OCI-M1 (cell line): ENCODE data around the gene CPVL.

Experiments used
- DNase-seq: peaks from one replicate; lab custom pipeline; 2025; lab: John Stamatoyannopoulos, UW

Gene CPVL

DNA sequence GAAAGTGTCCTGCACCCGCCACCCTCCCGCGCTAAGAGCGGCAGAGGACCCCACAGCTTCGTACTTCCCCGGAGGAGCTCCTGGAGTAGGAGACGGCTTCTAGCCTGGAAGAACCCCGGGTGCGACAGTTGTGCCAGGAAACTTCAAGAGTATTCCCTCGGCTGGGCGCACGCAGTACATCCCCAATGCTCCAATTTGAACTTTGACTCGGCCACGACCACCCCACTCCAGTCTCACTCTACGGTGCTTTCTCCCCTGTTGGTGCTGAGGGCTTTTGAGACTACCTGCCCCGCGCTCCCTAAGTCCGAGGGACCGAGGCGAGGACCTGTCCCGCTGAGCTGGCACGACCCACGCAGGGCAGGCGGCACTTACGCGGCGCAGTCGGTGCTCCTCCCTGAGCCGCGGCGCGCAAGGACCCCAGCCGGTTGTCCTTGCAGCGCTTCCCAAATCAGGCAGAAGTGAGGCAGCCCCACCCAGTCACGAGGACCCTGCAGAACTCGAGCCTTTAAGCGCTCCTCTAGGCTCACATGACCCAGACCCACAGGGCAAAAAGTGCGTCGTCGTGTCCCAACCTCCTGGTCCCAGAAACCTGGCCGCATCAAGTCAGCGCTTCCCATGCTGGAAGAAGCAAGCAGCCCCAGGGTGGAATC lies at the start of gene CPVL:
Gene CPVL, minus strand, starts transcription at position 481 of the 650 bp plus-strand sequence. CDS start 25,476 bp downstream, outside the sequence.
- peak; percentile 87 for DNase-seq

DNA sequence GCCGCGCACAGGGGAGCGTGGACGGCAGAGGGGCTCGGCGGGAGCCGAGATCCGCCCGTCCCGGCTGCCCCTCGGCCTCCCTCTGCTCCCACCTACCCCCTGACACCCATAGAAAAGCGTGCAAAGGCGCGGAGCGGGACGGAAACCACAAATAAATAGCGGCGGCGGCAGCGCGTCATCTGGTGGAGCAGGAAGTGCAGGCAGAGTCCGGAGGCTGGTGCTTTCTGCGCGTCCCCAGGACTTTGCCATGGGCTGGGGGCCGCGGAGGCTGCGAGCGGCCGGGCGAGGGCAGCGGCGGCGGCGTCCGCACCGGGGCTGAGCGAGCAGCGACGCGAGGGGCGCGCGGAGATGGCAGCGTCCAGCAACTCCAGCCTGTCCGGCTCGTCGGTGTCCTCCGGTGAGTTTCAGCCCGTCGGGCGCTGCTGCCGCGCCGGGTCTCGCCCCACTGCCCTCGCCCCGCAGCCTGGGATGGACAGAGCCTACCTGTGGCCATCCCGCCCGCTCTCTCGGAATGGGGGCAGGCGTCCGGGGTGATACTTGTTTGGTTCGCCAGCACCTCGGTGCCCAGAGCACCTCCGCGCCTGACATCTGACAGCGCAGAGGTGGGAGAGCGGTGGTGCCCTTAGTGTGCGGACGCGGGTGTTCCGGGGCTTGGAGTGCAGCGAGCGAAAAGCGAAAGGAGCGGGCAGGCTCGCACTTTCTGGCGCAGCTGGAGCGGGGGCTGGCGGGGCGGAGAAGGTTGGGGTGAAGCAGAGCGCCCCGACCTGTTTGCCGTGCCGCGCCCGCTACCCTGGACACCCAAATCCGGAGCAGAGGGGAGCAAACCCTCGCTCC lies 48.5 kb upstream of the CPVL start, which contains the start of gene CHN2:
Gene CHN2, plus strand, starts transcription at position 182 of the 834 bp plus-strand sequence.
- DNase-seq = peak; percentile 47

GRCh38 chr7:29194206-29194593 lies 47.9 kb upstream of the CPVL start:
- DNase-seq = peak; percentile 41

- no peak for DNase-seq
Observed at GRCh38 chr7:29193316-29194205, 47.2 kb upstream of the CPVL start.

DNA sequence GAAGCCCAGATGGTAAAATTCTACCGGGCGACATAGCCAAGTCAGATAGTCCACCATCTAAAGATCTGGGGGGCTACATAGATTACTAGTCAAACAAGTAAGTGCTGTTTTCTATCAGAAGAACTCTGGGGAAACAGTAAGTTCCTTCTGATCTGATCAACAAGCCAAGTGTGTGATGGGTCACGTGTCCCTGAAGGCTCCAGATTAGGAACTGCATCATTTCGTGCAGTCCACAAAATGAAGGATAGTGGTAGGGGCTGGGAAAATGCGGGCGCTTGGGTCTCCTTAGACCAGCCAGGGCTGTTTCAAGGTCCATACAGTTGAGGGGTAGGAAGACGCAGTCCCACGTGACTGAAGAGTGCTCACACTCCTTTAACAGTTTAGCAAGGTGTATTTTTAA lies 46.5 kb upstream of the CPVL start:
- DNase-seq = no peak

DNA sequence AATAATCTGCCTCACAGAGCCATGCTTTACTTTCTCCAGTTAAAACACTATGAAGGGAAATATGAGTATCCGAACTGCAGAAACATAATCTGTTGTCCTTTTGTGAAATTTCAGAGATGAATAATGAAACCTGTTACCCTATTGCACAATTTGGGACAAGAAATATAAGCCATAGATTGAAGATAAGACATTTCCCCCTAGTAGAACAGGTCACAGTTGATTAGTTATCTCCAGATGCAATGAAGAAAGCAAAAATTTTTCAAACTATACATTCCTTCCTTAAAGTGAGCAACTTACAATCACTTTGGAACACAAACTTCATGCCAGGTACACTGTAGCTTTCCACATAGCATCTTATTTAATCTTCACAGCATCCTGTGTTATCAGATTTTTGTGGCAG lies 46.0 kb upstream of the CPVL start:
- DNase-seq = no peak

DNA sequence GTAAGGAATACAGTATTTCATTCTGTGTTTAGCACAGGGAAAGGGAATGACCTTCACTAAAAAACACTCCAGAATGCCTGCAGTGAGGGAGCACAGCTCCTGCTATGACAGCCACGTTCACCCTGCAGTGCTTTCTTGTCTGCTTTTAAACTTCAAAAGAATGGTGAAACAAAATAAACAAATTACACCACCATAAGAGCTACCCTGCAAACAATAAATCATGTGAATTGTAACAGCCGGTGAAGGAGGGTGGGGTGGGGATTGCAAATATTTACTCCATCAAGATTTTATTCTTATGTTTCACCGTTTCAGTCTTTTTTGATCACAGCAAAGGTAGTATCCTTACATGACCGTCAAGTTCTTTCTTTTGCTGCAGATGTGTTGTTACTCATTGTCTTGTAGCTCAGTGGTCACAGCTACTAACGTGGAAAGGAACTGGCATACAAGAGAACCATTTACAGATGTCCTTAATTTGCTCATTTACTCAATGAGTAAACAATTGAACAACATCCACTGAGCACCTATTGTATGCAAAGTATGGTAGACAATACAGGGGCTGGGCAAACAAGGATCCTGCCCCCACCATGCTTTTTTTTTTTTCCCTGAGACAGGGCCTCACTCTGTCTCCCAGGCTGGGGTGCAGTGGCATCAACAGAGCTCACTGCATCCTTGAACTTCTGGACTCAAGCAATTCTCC lies 44.2 kb upstream of the CPVL start:
- no peak for DNase-seq

GRCh38 chr7:29189743-29190201 lies 43.4 kb upstream of the CPVL start:
- peak; percentile 36 for DNase-seq

DNA sequence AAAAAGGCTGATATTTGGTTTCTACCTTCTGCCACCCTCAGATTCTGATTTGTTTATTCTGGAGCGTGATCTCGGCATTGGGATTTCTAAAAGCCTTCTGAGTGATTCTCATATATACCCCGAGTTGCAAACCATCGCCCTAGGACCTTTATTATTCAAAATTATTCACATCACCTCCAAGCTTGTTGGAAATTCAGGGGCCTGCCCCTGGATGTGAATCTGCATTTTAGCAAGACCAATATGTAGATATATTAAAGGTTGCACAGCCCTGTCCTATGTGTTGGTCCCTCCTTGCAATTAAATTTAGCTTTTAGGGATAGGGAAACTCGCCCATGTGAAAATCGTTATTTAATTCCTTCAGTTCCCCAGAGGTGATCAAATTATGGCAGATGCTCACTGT lies 39.3 kb upstream of the CPVL start:
- DNase-seq = no peak

DNA sequence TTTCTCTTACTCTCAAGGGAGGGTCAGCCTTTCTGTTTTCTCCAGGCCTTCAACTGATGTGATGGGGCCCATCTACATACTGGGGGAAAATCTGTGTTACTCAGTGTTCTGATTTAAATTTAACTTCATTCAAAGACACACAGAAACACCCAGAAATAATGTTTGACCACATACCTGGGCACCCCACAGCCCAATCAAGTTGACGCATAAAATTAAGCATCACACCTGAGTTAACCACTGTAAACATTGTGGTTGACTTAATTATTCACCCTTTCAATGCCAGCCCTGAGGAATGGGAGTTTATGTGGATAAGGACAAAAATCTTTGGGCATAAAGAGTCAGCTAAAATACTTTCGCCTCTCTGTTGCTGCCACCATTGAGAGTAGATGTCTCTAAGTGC lies 38.3 kb upstream of the CPVL start:
- DNase-seq = no peak

GRCh38 chr7:29179115-29179514 lies 32.8 kb upstream of the CPVL start:
- no peak for DNase-seq

GRCh38 chr7:29177963-29178600 lies 31.7 kb upstream of the CPVL start:
- no peak for DNase-seq

GRCh38 chr7:29173458-29173857 lies 27.1 kb upstream of the CPVL start:
- no peak for DNase-seq

DNA sequence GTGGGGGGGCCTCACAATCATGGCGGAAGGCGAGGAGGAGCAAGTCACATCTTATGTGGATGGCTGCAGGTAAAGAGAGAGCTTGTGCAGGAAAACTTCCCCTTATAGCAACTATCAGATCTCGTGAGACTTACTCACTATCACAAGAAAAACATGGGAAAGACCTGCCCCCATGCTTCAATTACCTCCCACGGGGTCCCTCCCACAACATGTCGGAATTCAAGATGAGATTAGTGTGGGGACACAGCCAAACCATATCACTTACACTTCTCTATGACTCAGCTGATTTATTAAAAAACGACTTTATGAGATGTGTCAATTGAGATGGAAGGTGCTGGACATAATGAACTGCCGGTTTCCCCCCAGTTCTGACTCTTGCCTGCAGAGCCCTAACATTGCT lies 24.4 kb upstream of the CPVL start:
- DNase-seq = peak; percentile 63

GRCh38 chr7:29167721-29168120 lies 21.4 kb upstream of the CPVL start:
- no peak for DNase-seq

DNA sequence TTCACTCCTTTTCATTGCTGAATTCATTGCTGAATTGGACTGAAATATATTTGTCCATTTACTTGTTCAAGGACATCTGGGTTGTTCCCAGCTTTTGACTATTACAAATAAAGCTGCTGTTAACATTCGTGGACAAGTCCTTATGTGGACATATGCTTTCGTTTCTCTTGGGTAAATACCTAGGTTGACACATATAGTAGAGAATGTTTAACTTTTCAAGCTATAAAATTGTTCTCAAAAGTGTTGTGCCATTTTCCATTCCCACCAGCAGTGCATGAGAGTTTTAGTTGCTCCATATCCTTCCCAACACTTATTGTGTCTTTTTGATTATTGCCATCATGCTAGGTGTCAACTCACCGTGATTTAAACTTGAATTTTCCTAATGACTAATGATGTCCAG lies 17.5 kb upstream of the CPVL start:
- DNase-seq = no peak

GRCh38 chr7:29162577-29162976 lies 16.2 kb upstream of the CPVL start:
- DNase-seq = no peak

- peak; percentile 52 for DNase-seq
Observed at GRCh38 chr7:29161231-29161630, 14.9 kb upstream of the CPVL start.

DNA sequence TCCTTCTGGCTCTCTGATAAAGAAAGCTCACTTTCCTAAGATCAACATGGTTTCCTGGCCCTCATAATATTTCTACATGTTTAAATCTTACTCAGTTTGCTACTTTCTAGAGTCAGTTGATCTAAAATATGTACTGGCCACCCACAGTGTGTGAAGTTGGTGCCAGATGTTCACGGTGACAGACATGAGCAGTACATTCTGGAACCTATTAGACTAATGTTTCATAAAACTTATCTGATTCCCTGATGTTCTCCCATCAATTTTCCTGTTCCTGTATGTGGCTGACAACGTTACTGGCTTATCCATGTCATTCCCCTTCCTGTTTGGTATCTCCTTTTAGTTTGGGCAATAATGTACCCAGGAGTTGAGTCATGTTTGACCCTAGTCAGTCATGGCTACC lies 13.7 kb upstream of the CPVL start:
- DNase-seq = no peak

GRCh38 chr7:29158795-29159423 lies 12.6 kb upstream of the CPVL start:
- DNase-seq = peak; percentile 44
